ENCODE measurements around the gene ZNF709. TPM values are rescaled to one million over a fixed set of nuclear protein-coding genes. Genes with fewer than 3 reads are reported as not detected.

The ZNF709 gene
- total RNA-seq, 2 experiments from 2014 or later, result 4.6 to 5.3 TPM

- peaks cover 83% of the 10 kb centered on the region for H3K36me3 ChIP-seq (ENCODE audit: insufficient read depth, low read length)
- CTCF ChIA-PET (ENCODE audit: unreplicated experiment), result no interaction called here
- BruUV-seq (replicated peaks), result no TSS peak
- H3K4me1 ChIP-seq (ENCODE audit: insufficient read depth, low read length, poor library complexity, severe bottlenecking), result no peaks in the 10 kb centered on the region
- DNase-seq (ENCODE audit: low spot score), result no peak
- intact Hi-C loops (cut with micrococcal nuclease; ENCODE audit: unreplicated experiment), result no loop called here
- POLR2A ChIA-PET, result no interaction called here
- H3K79me2 ChIP-seq (ENCODE audit: insufficient read depth, low read depth, low read length), result no peaks in the 10 kb centered on the region
- no peak overlapping the region for H2AFZ ChIP-seq (ENCODE audit: low read length)
- H4K20me1 ChIP-seq (ENCODE audit: insufficient read depth, low read length), result no peaks in the 10 kb centered on the region
- no peak for TF ChIP-seq CTCF (conservative IDR thresholded peaks at IDR 0.05; ENCODE audit: low read length)
- TF ChIP-seq EZH2phosphoT487 (IDR thresholded peaks at IDR 0.05; ENCODE audit: borderline replicate concordance, low read depth, low read length), result no peak
- no peaks in the 10 kb centered on the region for H3K9me2 ChIP-seq (ENCODE audit: insufficient read depth, low read length)
- no peak overlapping the region for H3K27ac ChIP-seq (ENCODE audit: low read depth, low read length, poor library complexity, severe bottlenecking)
- H3K4me2 ChIP-seq (ENCODE audit: low read length), result no peak overlapping the region
- no peak overlapping the region for H3K4me3 ChIP-seq (ENCODE audit: low read depth, low read length, poor library complexity, severe bottlenecking)
- H3K9me3 ChIP-seq (ENCODE audit: low read length), result peaks cover 88% of the 10 kb centered on the region
Measured at GRCh38 chr19:12526542-12526941, 41.9 kb upstream of the ZNF709 start.

GRCh38 chr19:12521996-12522395 is 37.4 kb upstream of the ZNF709 start:
- Histone ChIP-seq H3K9me3 (ENCODE audit: low read length) (peaks cover 65% of the 10 kb centered on the region), H3K36me3 (ENCODE audit: insufficient read depth, low read length) (peaks cover 47% of the 10 kb centered on the region), H3K4me3 (ENCODE audit: low read depth, low read length, poor library complexity, severe bottlenecking) (no peak overlapping the region), H3K27ac (ENCODE audit: low read depth, low read length, poor library complexity, severe bottlenecking) (no peak overlapping the region), H4K20me1 (ENCODE audit: insufficient read depth, low read length) (no peaks in the 10 kb centered on the region), H3K4me2 (ENCODE audit: low read length) (no peak overlapping the region), H2AFZ (ENCODE audit: low read length) (no peak overlapping the region), H3K4me1 (ENCODE audit: insufficient read depth, low read length, poor library complexity, severe bottlenecking) (no peaks in the 10 kb centered on the region), H3K79me2 (ENCODE audit: insufficient read depth, low read depth, low read length) (no peaks in the 10 kb centered on the region), H3K9me2 (ENCODE audit: insufficient read depth, low read length) (no peaks in the 10 kb centered on the region)
- POLR2A ChIA-PET, result no interaction called here
- TF ChIP-seq EZH2phosphoT487 (IDR thresholded peaks at IDR 0.05; ENCODE audit: borderline replicate concordance, low read depth, low read length), result no peak
- peak; percentile 61 for TF ChIP-seq CTCF (conservative IDR thresholded peaks at IDR 0.05; ENCODE audit: low read length)
- DNase-seq (ENCODE audit: low spot score), result peak; percentile 41
- intact Hi-C loops (cut with micrococcal nuclease; ENCODE audit: unreplicated experiment), result no loop called here
- CTCF ChIA-PET (ENCODE audit: unreplicated experiment), result no interaction called here
- no TSS peak for BruUV-seq (replicated peaks)

- DNase-seq (ENCODE audit: low spot score), result no peak
- no peaks in the 10 kb centered on the region for H4K20me1 ChIP-seq (ENCODE audit: insufficient read depth, low read length)
- no TSS peak for BruUV-seq (replicated peaks)
- intact Hi-C loops (cut with micrococcal nuclease; ENCODE audit: unreplicated experiment), result no loop called here
- TF ChIP-seq CTCF (conservative IDR thresholded peaks at IDR 0.05; ENCODE audit: low read length) (no peak), EZH2phosphoT487 (IDR thresholded peaks at IDR 0.05; ENCODE audit: borderline replicate concordance, low read depth, low read length) (no peak)
- no peak overlapping the region for H3K27ac ChIP-seq (ENCODE audit: low read depth, low read length, poor library complexity, severe bottlenecking)
- ChIA-PET POLR2A (no interaction called here), CTCF (ENCODE audit: unreplicated experiment) (no interaction called here)
- peaks cover 9% of the 10 kb centered on the region; the same call in 1 of the 2 replicates for H3K9me3 ChIP-seq (ENCODE audit: low read length)
- H3K4me3 ChIP-seq (ENCODE audit: low read depth, low read length, poor library complexity, severe bottlenecking), result no peak overlapping the region
- no peaks in the 10 kb centered on the region for H3K79me2 ChIP-seq (ENCODE audit: insufficient read depth, low read depth, low read length)
- no peaks in the 10 kb centered on the region for H3K9me2 ChIP-seq (ENCODE audit: insufficient read depth, low read length)
- no peak overlapping the region for H3K4me2 ChIP-seq (ENCODE audit: low read length)
- H3K4me1 ChIP-seq (ENCODE audit: insufficient read depth, low read length, poor library complexity, severe bottlenecking), result no peaks in the 10 kb centered on the region
- H2AFZ ChIP-seq (ENCODE audit: low read length), result no peak overlapping the region
- peaks cover 7% of the 10 kb centered on the region for H3K36me3 ChIP-seq (ENCODE audit: insufficient read depth, low read length)
Measured at GRCh38 chr19:12513531-12514061, 29.0 kb upstream of the ZNF709 start.

All from OCI-LY7 (cell line).